DMS 273 (cell line): Measurements from ENCODE around the gene IPCEF1.

Experiments used
- DNase-seq: peaks from one replicate; lab custom pipeline; 2025; ENCODE audit not compliant: unreplicated experiment; lab: John Stamatoyannopoulos, UW

IPCEF1 gene

GRCh38 chr6:154122195-154122925 lies 234.2 kb downstream of the IPCEF1 start:
- no peak for DNase-seq

- DNase-seq, result no peak
Observed at GRCh38 chr6:154117485-154117884, 239.1 kb downstream of the IPCEF1 start.

- DNase-seq, result no peak
Observed at GRCh38 chr6:154113392-154113791, 243.2 kb downstream of the IPCEF1 start.

- DNase-seq, result no peak
Observed at GRCh38 chr6:154112181-154112809, 244.3 kb downstream of the IPCEF1 start.

GRCh38 chr6:154111025-154111424 lies 245.6 kb downstream of the IPCEF1 start:
- no peak for DNase-seq

- no peak for DNase-seq
Observed at GRCh38 chr6:154106251-154106650, 250.4 kb downstream of the IPCEF1 start.
